GM18951 (cell line): ENCODE measurements around the gene SMIM34.
"Not testable (repeated sequence)": the region's sequence is repeated elsewhere in the genome, so short reads cannot be mapped to it uniquely, and the experiment has no call there.

Experiments used
- in situ Hi-C: fragments of 300-500 bp; cut with MboI; formaldehyde crosslinking; loops from one replicate; pipeline ENCODE4 v1.12.0; 2022; ENCODE audit warnings: low sequenced_read_pairs, mixed read lengths, inconsistent platforms; ENCODE audit not compliant: unreplicated experiment

The SMIM34 gene

GRCh38 chr21:34423805-34424204 is at the start of gene SMIM34:
TSS of gene SMIM34 (minus strand) at chr21:34423951. CDS start at chr21:34423839, 112 bp downstream.
- in situ Hi-C loops, result not testable (repeated sequence)

DNA sequence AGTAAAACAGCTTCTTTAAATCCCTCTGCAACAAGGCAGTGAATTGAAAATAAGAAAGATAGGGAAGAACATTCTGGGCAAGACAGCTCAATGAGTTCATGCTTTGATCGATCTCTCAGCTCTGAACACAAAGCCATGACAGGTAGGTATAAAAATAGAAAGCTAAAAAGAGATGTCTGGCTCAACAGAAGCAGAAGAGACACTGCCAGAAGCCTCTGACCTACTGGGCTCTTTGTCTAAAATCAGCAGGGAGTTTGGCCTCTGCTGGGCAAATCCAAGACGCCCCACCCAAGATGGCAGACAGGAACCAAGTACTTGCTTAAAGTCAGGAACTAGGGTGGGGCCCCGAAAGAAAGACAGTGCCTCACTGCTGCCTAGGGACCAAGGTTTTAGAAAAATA is 43.6 kb upstream of the SMIM34 start:
- in situ Hi-C loops, result not testable (repeated sequence)

DNA sequence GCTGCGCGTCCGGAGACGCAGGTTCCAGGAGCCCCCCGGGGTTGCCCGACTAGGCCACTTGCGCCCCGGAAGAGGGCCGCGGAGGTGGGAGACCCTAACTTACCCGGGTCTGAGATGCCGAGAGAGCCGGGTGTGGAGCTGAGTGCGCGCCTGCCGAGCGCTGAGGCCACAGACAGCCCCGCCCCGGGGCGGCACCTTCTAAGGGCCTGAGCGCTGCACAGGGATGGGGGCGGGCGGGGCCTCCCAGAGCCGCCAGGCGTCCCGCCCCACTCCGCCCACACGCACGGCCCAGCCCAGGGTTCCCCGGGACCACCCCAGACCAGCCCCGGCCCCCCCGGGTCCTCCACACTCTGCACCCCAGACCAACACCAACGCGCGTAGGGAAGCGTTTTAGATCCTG is 35.7 kb upstream of the SMIM34 start:
- in situ Hi-C loops, result not testable (repeated sequence)

DNA sequence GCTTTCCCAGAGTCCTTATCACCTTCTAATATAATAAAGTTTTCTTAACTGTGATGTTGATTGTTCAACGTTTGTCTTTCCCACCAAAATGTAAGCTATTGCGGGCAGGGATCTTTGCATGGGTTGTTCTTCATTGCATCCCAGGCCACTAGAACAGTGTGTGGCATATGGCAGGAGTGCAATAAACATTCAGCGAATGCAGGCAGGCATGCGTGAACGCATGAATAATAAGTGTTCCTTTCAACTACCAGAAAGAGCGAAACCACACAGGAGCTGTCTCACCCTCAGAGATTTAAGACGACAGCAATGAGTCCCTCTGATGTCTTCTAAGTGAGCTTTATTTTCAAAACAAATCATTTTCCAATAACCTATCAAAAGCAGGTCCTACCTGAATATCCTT is 34.5 kb upstream of the SMIM34 start:
- in situ Hi-C loops, result not testable (repeated sequence)

DNA sequence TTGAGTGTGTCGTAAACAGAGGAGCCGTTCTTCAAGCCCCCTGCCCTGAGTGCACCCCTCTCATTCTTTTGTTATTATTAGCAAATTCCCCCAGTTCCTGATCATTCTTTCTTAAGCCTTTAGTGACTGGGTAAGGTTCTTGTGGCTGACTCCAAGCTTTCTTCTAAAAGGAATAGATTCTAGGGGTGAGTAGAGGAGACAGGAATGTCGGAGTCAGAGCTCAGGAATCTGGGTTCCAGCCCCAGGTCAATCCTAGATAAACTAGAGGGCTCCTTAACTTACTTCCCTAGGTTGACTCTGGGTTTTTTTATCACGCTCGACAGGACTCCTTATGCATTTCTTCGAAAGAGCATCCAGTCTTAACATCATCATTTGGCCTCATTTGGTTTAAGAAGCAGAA is 32.4 kb upstream of the SMIM34 start:
- in situ Hi-C loops, result not testable (repeated sequence)

DNA sequence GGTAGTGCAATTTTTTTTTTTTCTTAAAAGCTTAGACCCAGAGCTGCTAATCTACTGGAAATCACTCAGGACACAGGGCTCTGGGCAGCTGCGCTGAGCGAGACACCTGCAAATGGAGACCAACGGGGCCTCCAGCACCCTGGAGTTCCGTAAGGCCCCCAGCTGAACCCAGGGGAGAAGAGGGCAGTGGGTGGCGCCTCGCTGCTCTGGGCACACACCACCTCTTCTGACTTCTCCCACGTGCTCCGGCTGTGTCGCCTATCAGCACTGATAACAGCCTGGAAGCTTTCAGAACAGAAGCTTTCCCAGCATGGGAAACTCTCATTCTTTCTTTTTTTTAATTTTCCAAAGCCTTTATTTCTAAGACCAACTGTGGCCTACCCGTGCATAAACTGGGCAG is 31.9 kb upstream of the SMIM34 start:
- in situ Hi-C loops, result not testable (repeated sequence)

- in situ Hi-C loops, result not testable (repeated sequence)
Measured at GRCh38 chr21:34447018-34447417, 23.3 kb upstream of the SMIM34 start.

GRCh38 chr21:34443486-34443885 is 19.7 kb upstream of the SMIM34 start:
- in situ Hi-C loops, result not testable (repeated sequence)

DNA sequence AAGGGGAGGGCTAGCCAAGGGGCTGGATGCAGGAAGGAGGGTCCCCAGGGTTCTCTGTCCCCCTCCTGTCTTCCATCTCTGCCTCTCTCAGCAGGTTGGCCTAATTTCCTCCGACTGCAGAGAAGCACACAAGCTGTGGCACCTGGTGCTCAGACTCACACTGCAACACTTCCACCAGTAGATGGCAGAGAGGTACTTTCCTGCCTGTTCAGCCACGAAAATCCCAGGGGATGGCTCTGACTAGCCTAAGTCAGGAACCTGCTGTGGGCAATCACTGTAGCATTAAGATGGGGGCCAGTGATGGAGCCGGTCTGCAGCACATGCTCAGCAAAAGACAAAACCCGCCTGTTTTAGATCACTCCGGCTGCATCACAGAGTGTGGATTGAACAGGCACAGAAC is 6.0 kb upstream of the SMIM34 start:
- in situ Hi-C loops, result not testable (repeated sequence)

- in situ Hi-C loops, result not testable (repeated sequence)
Measured at GRCh38 chr21:34428441-34428840, 4.7 kb upstream of the SMIM34 start.

DNA sequence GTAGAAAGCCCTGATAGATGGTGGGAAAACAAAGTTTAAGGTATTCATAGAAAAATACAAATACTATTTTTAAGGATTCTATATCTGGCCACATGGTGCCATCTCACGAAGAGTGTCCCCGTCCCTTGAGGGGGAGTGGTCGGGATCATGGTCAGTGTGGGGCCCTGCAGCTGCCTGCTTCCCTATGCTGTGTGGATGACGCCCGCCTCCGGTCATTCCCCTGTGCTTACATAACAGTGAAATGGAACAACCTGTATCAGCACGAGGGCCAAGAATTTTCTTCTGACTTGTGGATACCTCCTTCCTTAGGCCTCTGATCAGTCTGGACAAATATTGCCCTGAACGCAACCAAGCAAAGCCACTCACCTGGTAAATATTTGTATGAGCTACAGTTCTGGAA is 3.6 kb upstream of the SMIM34 start:
- in situ Hi-C loops, result not testable (repeated sequence)

GRCh38 chr21:34417448-34418077 is 6.2 kb downstream of the SMIM34 start:
- in situ Hi-C loops, result not testable (repeated sequence)

GRCh38 chr21:34407294-34407693 is 16.5 kb downstream of the SMIM34 start:
- in situ Hi-C loops, result not testable (repeated sequence)

- in situ Hi-C loops, result not testable (repeated sequence)
Measured at GRCh38 chr21:34406676-34407075, 17.1 kb downstream of the SMIM34 start.

GRCh38 chr21:34406102-34406501 is 17.6 kb downstream of the SMIM34 start:
- in situ Hi-C loops, result not testable (repeated sequence)

DNA sequence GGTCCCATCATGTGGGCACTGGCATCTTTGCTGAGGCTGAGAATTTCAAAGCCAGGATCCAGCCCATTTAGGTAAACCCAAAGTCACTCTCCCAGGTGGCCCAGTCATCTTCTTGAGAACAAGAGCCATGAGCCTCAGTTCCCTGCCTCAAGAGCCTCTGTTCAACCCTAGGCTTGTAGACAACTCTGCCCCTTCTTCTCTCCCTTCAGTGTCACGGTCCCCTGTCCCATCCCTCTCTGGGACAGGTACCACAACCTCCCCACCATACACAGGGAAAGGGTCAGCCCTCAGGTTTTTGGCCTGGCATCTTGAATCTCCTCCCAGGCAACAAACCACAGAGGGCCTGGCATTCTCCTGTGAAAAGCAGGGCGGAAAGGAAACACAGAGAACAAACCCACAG is 18.1 kb downstream of the SMIM34 start:
- in situ Hi-C loops, result not testable (repeated sequence)

DNA sequence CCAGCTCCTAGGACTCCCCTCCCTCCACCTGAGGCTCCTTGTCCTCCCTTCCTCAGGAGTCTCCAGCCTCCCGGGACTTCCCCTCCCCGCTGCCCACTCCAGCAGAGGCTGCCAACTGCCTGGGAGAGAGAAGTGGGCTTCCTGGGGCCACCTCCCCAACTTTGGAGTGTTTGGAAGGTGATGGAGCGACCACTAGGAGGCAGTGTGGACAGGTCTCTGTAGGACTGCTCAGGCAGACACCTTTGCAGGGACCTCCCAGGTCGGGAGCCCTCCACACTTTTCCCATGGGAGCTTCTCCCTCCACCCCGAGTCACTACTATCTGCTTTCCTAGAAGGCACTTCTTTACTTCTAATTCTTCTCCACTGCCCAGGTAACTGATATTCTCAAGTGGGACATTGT is 19.0 kb downstream of the SMIM34 start:
- in situ Hi-C loops, result not testable (repeated sequence)

DNA sequence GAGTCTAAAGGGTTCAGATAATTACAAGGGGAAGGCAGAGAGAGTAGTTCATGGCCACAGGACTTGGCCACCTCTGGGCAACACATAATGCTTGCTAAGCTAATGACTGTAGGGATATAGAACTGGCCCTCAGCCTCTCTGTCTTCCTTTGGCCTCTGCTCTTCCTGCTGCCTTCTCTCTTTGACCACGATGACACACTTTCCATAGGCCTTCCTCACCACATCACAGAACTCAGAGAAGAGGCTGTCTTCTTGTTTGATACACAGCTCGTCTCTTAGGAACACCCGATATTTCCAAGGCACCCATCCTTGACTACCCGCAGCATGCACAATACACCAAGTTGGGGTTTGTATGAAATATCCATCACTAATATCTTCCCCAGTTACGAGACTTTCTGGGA is 23.2 kb downstream of the SMIM34 start:
- in situ Hi-C loops, result not testable (repeated sequence)

- in situ Hi-C loops, result not testable (repeated sequence)
Measured at GRCh38 chr21:34383724-34384415, 39.9 kb downstream of the SMIM34 start.

- in situ Hi-C loops, result not testable (repeated sequence)
Measured at GRCh38 chr21:34383138-34383537, 40.6 kb downstream of the SMIM34 start.

- in situ Hi-C loops, result not testable (repeated sequence)
Measured at GRCh38 chr21:34375619-34375972, 48.2 kb downstream of the SMIM34 start.
